Activated CD4-positive, alpha-beta T cell treated with anti-CD3 and anti-CD28 coated beads for 1 hour (primary cell): ENCODE results near the gene BIVM.
"Not testable (repeated sequence)": the region's sequence is repeated elsewhere in the genome, so short reads cannot be mapped to it uniquely, and the experiment has no call there.

Experiments used
- DNase-seq: peaks from one replicate; pipeline ENCODE4 v3.0.0-alpha.2; 2020

Gene BIVM

GRCh38 chr13:102798581-102799425, at the start of gene BIVM, which contains the start of gene POGLUT2:
BIVM (plus strand) TSS chr13:102799119; CDS start chr13:102807268, 8,149 bp downstream.
POGLUT2 (minus strand) TSS chr13:102798976; CDS start chr13:102798670, 306 bp downstream.
- peak; percentile 26 for DNase-seq

- DNase-seq, result no peak
Measured at GRCh38 chr13:102751886-102752285, 47.0 kb upstream of the BIVM start.

- no peak for DNase-seq
Measured at GRCh38 chr13:102757006-102757405, 41.9 kb upstream of the BIVM start.

DNA sequence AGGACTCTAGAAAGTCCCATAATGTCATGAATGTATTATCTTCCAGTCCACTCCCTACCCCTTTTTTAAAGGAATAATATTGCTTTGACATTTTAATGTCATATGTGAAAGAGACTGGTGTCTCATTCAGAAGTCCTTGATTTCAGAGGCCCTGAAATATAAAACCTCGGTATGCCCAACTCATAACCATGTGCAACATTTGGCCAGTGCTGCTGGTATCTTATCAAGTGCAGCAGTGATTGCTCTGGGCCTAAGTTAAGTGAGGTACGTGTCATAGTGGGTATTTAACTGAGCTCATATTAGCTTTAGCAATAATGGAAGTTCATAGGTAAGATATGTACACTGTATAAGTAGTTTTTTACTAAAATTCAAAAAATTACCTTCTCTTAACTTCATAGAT, 40.1 kb upstream of the BIVM start:
- no peak for DNase-seq

- no peak for DNase-seq
Measured at GRCh38 chr13:102761071-102761470, 37.8 kb upstream of the BIVM start.

GRCh38 chr13:102763741-102764140, 35.2 kb upstream of the BIVM start:
- DNase-seq, result no peak

- DNase-seq, result no peak
Measured at GRCh38 chr13:102768909-102769308, 30.0 kb upstream of the BIVM start.

GRCh38 chr13:102769679-102770078, 29.2 kb upstream of the BIVM start:
- no peak for DNase-seq

- no peak for DNase-seq
Measured at GRCh38 chr13:102770435-102770834, 28.5 kb upstream of the BIVM start.

GRCh38 chr13:102771298-102772041, 27.4 kb upstream of the BIVM start:
- DNase-seq, result no peak

- no peak for DNase-seq
Measured at GRCh38 chr13:102772042-102772425, 26.9 kb upstream of the BIVM start.

GRCh38 chr13:102773441-102774213, 25.3 kb upstream of the BIVM start, which contains the start of gene TEX30:
TEX30 (minus strand) TSS chr13:102773786; CDS start chr13:102770026, 3,760 bp downstream.
- peak; percentile 81 for DNase-seq

DNA sequence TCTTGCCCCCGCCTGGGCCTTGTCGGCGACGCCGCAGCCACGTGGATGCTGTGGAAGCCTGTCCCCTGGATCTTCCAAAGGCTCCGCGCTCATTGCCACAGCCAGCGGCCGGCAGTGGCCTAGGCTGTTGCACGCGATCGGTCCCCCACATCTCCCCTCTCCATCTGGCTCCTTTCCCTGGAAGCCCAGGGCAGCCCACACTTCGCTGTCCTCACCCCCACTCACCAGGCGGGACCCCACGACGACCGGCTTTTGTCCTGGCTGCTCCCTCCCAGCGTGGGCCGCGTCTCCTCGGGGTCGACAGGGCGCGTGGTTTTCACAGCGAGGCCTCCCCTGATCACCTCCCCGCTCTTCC, 24.7 kb upstream of the BIVM start:
- DNase-seq, result no peak

- DNase-seq, result no peak
Measured at GRCh38 chr13:102774591-102775520, 24.1 kb upstream of the BIVM start.

DNA sequence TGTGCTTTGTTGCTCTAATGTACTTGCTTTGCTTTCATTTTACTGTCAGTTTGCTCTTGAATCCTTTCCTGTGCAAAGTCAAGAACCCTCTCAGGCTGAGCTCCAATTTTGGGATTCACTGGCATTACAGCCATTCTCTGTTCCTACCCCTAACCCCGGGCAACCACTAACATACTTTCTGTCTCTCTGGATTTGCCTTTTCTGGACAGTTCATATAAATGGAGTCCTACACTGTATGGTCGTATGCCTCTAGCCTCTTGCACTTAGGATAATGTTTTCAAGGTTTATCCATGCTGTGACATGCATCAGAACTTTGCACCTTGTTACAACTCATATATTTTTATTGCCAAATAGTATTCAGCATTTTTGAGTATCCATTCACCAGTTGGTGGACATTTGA, 22.6 kb upstream of the BIVM start:
- no peak for DNase-seq

- no peak for DNase-seq
Measured at GRCh38 chr13:102777736-102778135, 21.2 kb upstream of the BIVM start.

- DNase-seq, result no peak
Measured at GRCh38 chr13:102779436-102780159, 19.3 kb upstream of the BIVM start.

GRCh38 chr13:102780656-102781055, 18.3 kb upstream of the BIVM start:
- DNase-seq, result not testable (repeated sequence)

DNA sequence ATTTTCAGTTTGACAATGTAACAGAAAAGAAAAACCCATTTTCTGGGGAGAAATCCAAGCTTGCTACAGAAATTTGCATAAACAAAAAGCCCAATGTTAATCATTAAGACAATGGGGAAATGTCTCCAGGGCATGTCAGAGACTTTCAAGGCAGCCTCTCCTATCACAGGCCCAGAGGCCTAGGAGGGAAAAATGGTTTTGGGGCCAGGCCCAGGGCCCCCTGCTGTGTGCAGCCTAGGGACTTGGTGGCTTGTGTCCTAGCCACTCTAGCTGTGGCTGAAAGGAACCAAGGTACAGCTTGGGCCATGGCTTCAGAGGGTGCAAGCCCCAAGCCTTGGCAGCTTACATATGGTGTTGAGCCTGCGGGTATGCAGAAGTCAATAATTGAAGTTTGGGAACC, 17.3 kb upstream of the BIVM start:
- no peak for DNase-seq

GRCh38 chr13:102784483-102784882, 14.4 kb upstream of the BIVM start:
- no peak for DNase-seq

- no peak for DNase-seq
Measured at GRCh38 chr13:102788683-102789082, 10.2 kb upstream of the BIVM start.
